Measurements from ENCODE around the gene CACNG8. TPM values are rescaled to one million over a fixed set of nuclear protein-coding genes. Genes with fewer than 3 reads are reported as not detected.

Gene CACNG8
- total RNA-seq, 1 donor from 2014 or later, result 0.32 TPM

DNA sequence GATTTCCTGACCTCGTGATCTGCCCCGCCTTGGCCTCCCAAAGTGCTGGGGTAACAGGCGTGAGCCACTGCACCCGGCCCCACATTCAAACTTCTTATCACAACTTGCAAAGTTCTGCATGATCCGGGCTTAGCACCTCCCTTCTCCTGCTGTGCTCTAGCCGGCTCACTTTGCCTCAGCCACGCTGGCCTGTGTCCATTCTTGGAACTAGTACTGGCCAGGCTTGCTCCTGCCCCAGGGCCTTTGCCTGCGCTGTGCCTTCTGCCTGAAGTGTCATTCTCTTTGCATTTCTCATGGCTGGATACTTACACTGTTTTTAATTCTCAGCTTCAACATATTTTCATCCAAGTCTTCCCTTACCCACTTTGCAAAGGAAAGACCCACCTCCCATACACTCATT lies 58.6 kb downstream of the CACNG8 start:
- intact Hi-C loops (cut with DNase I), result loop anchor here (10.0 kb wide), 1 partner anchor 827 kb away; the partner anchor contains the start of gene ZNF665
- no peak for TF ChIP-seq CTCF (IDR thresholded peaks at IDR 0.05)
- Histone ChIP-seq H3K4me1 (no peaks in the 10 kb centered on the region), H3K4me3 (no peak overlapping the region), H3K27ac (no peak overlapping the region), H3K9me3 (no peaks in the 10 kb centered on the region), H3K27me3 (no peaks in the 10 kb centered on the region), H3K36me3 (no peaks in the 10 kb centered on the region)
- no peak for DNase-seq (ENCODE audit: low spot score in 2 of 2)

DNA sequence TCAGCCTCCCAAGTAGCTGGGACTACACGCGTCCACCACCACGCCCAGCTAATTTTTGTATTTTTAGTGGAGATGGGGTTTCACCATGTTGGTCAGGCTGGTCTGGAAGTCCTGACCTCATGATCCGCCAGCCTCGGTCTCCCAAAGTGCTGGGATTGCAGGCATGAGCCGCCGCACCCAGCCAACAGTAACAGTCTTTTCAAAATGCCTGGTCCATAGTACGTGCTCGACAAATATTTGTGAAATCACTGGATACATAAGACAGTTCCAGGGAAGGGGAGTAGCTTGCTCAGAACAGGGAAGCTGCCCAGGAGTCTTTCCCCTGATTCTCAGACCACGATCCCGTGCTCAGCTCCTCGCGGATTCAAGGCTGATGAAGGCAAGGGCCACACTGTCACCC lies 59.2 kb downstream of the CACNG8 start:
- H3K9me3 ChIP-seq, result no peaks in the 10 kb centered on the region
- intact Hi-C loops (cut with DNase I), result loop anchor here (10.0 kb wide), 1 partner anchor 827 kb away; the partner anchor contains the start of gene ZNF665
- no peak overlapping the region for H3K4me3 ChIP-seq
- H3K36me3 ChIP-seq, result no peaks in the 10 kb centered on the region
- H3K27ac ChIP-seq, result no peak overlapping the region
- TF ChIP-seq CTCF (IDR thresholded peaks at IDR 0.05), result no peak
- H3K4me1 ChIP-seq, result no peaks in the 10 kb centered on the region
- no peaks in the 10 kb centered on the region for H3K27me3 ChIP-seq
- no peak for DNase-seq (ENCODE audit: low spot score in 2 of 2)

GRCh38 chr19:54023191-54023590 lies 60.5 kb downstream of the CACNG8 start:
- H3K9me3 ChIP-seq, result no peaks in the 10 kb centered on the region
- no peaks in the 10 kb centered on the region for H3K4me1 ChIP-seq
- no peaks in the 10 kb centered on the region for H3K36me3 ChIP-seq
- TF ChIP-seq CTCF (IDR thresholded peaks at IDR 0.05), result no peak
- H3K27me3 ChIP-seq, result no peaks in the 10 kb centered on the region
- no peak overlapping the region for H3K4me3 ChIP-seq
- intact Hi-C loops (cut with DNase I), result loop anchor here (10.0 kb wide), 1 partner anchor 828 kb away; the partner anchor contains the start of gene ZNF665
- no peak for DNase-seq (ENCODE audit: low spot score in 2 of 2)
- H3K27ac ChIP-seq, result no peak overlapping the region

DNA sequence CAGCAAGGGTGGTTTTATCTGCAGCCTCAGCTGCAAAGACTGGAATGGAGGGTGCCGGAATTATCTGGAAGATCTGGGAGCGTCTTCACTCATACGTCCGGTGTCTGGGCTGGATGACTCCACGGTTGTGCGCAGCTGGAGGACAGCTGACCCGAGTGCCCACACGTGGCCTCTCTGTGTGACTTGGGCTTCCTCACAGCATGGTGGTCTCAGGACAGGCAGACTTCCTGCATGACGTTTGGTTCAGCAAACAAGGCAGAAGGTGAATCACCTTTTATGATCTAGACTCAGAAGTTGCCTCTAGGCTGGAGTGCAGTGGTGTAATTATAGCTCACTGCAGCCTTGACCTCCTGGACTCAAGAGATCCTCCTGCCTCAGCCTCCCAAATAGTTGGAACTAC lies 61.9 kb downstream of the CACNG8 start:
- Histone ChIP-seq H3K4me3 (no peak overlapping the region), H3K4me1 (no peaks in the 10 kb centered on the region), H3K27me3 (no peaks in the 10 kb centered on the region), H3K9me3 (no peaks in the 10 kb centered on the region), H3K36me3 (no peaks in the 10 kb centered on the region), H3K27ac (no peak overlapping the region)
- no peak for TF ChIP-seq CTCF (IDR thresholded peaks at IDR 0.05)
- intact Hi-C loops (cut with DNase I), result loop anchor here (1.0 to 10.0 kb wide), 3 partner anchors 182 to 830 kb away; partner anchors contain the start of gene ZNF665
- DNase-seq (ENCODE audit: low spot score in 2 of 2), result no peak

- Histone ChIP-seq H3K27ac (no peak overlapping the region), H3K9me3 (no peaks in the 10 kb centered on the region), H3K4me1 (no peaks in the 10 kb centered on the region), H3K4me3 (no peak overlapping the region), H3K27me3 (no peaks in the 10 kb centered on the region), H3K36me3 (no peaks in the 10 kb centered on the region)
- intact Hi-C loops (cut with DNase I), result loop anchor here (5.0 to 10.0 kb wide), 2 partner anchors 234 to 832 kb away; partner anchors contain the start of gene ZNF665
- no peak for DNase-seq (ENCODE audit: low spot score in 2 of 2)
- no peak for TF ChIP-seq CTCF (IDR thresholded peaks at IDR 0.05)
These were observed 63.9 kb downstream of the CACNG8 start for GRCh38 chr19:54026656-54027055.

DNA sequence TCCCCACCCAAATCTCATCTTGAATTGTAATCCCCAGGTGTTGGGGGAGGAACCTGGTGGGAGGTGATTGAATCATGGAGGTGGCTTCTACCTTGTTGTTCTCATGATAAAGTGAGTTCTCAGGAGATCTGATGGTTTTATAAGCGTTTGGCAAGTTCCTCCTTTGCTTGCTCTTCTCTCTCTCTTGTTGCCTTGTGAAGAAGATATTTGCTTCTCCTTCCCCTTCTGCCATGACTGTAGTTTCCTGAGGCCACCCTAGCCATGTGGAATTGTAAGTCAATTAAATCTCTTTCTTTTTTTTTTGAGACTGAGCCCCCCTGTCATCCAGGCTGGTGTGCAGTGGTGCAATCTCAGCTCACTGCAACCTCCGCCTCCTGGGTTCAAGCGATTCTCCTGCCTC lies 66.6 kb downstream of the CACNG8 start:
- Histone ChIP-seq H3K4me1 (no peaks in the 10 kb centered on the region), H3K9me3 (no peaks in the 10 kb centered on the region), H3K4me3 (no peak overlapping the region), H3K36me3 (no peaks in the 10 kb centered on the region), H3K27ac (no peak overlapping the region), H3K27me3 (no peaks in the 10 kb centered on the region)
- DNase-seq (ENCODE audit: low spot score in 2 of 2), result no peak
- TF ChIP-seq CTCF (IDR thresholded peaks at IDR 0.05), result no peak
- intact Hi-C loops (cut with DNase I), result loop anchor here (5.0 to 10.0 kb wide), 2 partner anchors 237 to 834 kb away; partner anchors contain the start of gene ZNF665
